Hepatocyte (in vitro differentiated cells): Measurements from ENCODE around the gene BCL7C.

ENCODE experiments used
- CTCF ChIP-seq: fragments of 200-600 bp; sonication (generic); IDR thresholded peaks from 2 replicates; pipeline ENCODE4 v1.5.1; 2016; ENCODE audit warnings: antibody characterized with exemption, mild to moderate bottlenecking; ENCODE audit not compliant: poor library complexity
- EZH2 ChIP-seq: fragments of 200-600 bp; sonication (generic); IDR thresholded peaks from 2 replicates; pipeline ENCODE4 v1.6.1; 2016; ENCODE audit warnings: antibody characterized with exemption, mild to moderate bottlenecking, borderline replicate concordance
- EZH2phosphoT487 ChIP-seq: fragments of 200-600 bp; sonication (generic); IDR thresholded peaks from one replicate; pipeline ENCODE4 v1.6.1; 2018; ENCODE audit warnings: antibody characterized with exemption, mild to moderate bottlenecking, low read depth, moderate library complexity; ENCODE audit not compliant: unreplicated experiment, severe bottlenecking

- TF ChIP-seq CTCF (no peak), EZH2phosphoT487 (no peak), EZH2 (no peak)
Measured at GRCh38 chr16:30893417-30893743, 497 bp downstream of the BCL7C start.
